Activated CD8-positive, alpha-beta memory T cell treated with anti-CD3 and anti-CD28 coated beads for 36 hours (primary cell): ENCODE data around the gene IFNB1. TPM values are rescaled to one million over a fixed set of nuclear protein-coding genes. Genes with fewer than 3 reads are reported as not detected.

Experiments
- CTCF ChIA-PET: fragments of 350-600 bp; sonication (Branson Sonifier 250); formaldehyde crosslinking; loops from one replicate; lab custom pipeline; 2021; ENCODE audit warnings: antibody characterized with exemption; lab: Charles Lee
- POLR2A ChIA-PET: fragments of 350-600 bp; sonication (Branson Sonifier 250); formaldehyde crosslinking; loops from one replicate; lab custom pipeline; 2021; ENCODE audit warnings: antibody characterized with exemption; lab: Charles Lee
- total RNA-seq, 2 experiments: library from RNA; stranded (reverse); gene quantifications; one replicate each; pipeline ENCODE4 v1.2.3, GENCODE V29; 2021

Gene IFNB1
- under 1 TPM in 1 of 2 experiments, not detected in 1; 0.36 TPM for total RNA-seq

DNA sequence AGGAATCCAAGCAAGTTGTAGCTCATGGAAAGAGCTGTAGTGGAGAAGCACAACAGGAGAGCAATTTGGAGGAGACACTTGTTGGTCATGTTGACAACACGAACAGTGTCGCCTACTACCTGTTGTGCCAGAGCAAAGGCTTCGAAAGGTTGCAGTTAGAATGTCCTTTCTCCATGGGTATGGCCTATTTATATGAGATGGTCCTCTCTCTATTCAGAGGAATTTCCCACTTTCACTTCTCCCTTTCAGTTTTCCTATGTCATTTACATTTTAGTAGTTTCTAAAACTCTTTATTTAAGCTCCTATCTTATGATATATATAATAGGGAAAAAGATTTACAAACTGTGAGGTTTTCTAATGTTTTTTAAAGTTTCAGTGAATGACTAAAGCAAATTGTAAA lies at the start of gene IFNB1:
IFNB1 (minus strand) TSS at position 162 of the 400 bp plus-strand sequence; CDS start at position 89, 73 bp downstream.
- CTCF ChIA-PET = interaction anchor here (1.5 kb wide), 1 partner anchor 32 kb away, joined by 10 read pairs; no protein-coding TSS in a partner anchor
- POLR2A ChIA-PET = no interaction called here

DNA sequence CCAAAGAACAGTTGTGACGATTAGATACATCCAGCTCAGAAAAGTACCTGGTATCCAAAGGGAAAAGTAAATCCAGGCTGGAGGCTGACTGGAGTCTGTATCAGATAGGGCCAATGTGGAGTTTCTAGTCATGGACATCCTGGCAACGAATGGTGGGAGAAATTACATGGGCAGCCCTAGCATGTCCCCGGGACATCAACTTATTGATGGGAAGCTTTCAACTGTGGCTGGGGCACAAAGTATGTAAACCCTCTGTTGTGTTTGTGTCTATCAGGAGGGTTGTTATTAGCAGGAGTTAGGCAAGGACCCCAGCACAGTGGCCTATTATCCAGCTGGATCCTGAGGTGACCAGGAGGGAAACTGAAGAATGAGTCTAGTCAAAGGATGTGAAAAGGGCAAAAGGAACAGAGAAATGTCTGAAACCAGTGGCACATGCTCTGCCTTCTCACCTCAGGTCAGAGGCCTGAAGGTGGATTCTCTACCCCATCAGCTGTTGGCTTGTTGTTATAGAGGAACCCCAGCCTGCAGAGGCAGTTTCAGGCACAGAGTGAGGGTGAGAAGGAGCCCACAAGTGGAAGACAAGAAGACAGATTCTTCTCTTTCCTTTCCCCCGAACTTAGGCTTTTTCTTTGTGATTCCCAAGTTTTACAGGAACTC lies 44.0 kb upstream of the IFNB1 start:
- ChIA-PET POLR2A (no interaction called here), CTCF (interaction anchor here (0.6 kb wide), 1 partner anchor 664 kb away, joined by 5 read pairs; no protein-coding TSS in a partner anchor)

DNA sequence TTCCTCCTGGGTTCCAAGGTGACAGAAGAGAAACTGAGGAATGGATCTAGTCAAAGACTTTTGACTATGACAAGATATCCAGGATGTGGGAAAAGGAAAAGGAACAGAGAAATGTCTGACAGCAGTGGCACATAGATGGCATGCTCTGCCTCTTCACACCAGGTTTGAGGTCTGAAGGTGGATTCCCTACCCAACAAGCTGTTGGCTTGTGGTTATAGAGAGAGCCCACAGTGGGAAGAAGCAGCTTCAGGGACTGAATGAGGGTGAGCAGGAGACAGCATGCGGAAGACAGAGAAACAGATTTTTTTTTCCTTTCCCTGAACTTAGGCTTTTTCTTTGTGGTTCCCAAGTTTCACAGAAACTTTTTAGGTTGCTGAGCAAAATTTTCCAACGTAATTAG lies 43.3 kb upstream of the IFNB1 start:
- CTCF ChIA-PET = no interaction called here
- POLR2A ChIA-PET = no interaction called here

DNA sequence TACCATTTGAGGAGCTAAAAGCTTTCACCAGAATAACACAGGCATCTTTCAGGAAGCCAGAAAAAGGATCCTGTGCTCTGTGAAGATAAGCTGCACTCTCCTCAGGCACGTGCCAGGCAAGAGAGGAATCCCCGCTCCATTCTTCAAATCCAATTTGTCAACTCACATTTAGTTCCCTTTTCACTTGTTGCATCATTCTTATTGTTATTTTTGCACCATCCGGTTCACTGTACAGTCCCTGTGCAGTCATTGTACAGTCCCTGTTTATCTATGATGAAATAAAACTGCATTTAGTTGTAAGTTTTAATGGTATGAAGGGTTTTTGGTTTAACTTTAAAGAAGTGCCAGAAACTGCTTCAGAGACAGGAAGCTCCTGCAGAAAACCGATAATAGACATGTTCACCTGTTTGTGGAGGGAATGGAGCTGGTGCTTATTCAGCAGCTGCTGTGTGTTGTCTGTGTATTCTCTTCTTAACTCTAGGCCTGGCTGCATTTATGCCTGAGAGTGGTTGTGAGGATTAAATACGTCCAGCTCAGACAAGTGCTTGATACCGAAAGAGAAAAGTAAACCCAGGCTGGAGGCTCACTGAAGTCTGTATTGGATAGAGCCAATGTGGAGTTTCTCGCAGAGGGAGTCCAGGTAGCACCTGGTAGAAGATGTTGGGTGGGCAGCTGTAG lies 41.5 kb upstream of the IFNB1 start:
- ChIA-PET CTCF (no interaction called here), POLR2A (no interaction called here)

DNA sequence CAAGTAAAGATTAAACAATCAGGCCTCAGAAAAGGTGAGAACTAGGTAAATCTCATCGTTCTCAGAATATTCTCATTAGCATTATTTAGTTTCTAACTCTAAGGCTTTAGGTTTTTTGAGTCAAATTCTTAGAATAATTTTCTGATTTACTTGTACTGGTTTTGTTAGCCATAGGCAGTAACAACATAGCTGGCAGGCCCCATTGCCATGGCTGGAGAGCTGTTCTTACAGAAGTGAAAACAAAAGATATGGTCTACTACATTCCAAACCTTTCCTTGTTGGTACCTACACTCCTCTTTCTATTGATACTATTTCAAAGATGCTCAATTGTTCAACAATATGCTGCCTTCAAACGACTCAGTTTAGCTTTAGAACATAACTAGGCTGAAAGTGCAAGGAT lies 36.6 kb upstream of the IFNB1 start:
- CTCF ChIA-PET = no interaction called here

DNA sequence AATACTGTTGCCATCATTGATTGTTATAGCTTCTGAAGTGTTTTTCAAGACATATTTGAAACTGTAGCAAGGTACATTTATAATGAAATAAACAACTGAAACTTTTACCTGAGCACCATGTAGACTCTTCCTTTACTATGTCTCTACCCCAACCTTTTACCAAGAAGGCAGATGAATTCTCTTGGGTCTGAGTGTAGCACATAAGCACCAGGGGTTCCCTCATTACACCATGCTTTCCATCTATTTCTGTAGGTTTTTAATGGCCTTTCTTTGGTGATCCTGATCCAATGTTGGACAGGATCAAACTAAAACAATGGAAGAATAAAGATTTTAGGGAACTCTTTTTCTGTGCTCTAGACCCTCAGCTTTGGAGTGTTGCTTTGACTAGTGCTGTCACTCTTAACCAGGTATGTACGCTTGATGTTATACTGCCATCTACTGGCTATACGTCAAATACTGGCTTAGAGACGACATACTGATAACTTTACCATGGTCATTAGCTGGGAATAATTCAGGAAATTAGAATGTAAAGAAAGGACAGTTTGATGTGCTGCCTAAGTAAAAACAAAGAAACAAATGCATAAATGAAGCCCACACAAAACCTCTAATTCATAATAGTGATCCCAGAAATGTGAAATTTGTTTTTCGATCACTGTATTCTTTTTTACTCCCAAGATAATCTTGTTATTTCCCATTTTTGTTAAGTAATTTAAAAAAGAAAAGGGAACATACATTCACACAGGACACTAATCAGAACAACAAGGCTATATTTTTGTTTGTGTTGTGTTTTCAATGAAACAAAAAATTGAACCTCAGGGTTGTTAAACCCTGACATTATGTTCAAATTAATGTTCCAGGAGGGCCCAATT lies 33.2 kb upstream of the IFNB1 start:
- CTCF ChIA-PET = interaction anchor here (1.0 to 2.2 kb wide), 11 partner anchors 9 to 1646 kb away, joined by 3 to 10 read pairs (median 4); partner anchors contain the start of gene HACD4
- POLR2A ChIA-PET = no interaction called here

More for the DNA sequence above, 36.6 kb upstream of the IFNB1 start:
- POLR2A ChIA-PET = no interaction called here

DNA sequence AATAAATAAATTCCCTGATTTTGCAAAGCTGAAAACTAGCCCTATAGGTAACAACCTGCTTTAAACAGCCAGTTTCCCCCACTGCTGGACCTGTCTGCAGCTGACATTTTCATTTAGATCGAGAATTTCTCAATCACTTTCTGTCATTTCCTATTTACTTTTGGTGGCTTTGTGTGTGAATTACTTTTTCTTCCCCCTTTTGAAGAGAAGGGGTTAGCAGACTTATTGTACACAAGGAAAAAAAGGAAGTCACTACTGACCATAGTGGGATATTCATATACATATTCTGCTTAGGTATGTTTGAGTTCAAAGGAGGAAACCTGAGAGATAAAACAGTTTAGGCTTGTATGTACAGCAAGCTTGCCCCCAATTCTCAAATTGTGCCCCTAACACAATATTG lies 27.0 kb upstream of the IFNB1 start:
- CTCF ChIA-PET = interaction anchor here (1.4 kb wide), 1 partner anchor 1640 kb away, joined by 3 read pairs; no protein-coding TSS in a partner anchor
- POLR2A ChIA-PET = no interaction called here

DNA sequence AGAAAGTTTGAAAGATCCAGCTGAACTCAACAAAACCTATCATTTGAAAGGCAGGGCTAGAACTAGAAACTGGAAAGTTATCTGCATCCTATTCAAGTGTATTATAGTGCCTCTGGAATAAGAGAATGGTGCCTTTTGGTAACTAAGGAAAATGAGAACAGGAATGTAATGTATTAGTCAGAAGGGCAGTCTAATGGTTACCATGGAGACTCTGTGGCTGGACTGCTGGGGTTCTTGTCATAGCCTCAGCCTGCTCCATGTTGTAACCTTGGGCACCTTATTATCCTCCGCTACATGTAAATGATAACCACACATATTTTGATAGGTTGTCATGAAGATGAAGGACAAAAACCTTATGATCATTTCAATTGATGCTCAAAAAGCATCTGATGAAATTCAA lies 24.6 kb upstream of the IFNB1 start:
- ChIA-PET CTCF (interaction anchor here (1.7 kb wide), 1 partner anchor 9 kb away, joined by 6 read pairs; no protein-coding TSS in a partner anchor), POLR2A (interaction anchor here (0.6 kb wide), 1 partner anchor 765 kb away, joined by 3 read pairs; no protein-coding TSS in a partner anchor)

DNA sequence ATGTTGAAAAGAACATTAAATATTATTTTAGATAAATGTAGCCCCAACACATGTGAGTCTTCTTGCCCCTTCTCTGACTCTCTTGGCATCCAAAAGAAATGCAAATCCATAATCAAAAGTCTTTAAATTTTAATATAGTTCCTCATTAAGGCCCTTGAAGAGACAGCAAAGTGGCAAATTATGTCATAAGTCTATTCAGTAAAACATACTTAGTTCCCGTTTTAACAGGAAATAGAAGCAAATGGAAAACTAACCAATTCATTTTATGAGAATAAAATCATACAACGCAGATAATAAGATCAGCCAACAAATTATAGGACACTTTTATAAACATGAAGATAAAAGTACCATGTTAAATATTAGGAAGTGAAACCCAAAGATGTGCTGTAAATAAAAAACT lies 20.1 kb upstream of the IFNB1 start:
- ChIA-PET POLR2A (no interaction called here), CTCF (interaction anchor here (0.6 kb wide), 1 partner anchor 66 kb away, joined by 3 read pairs; the partner anchor contains the start of gene HACD4)

DNA sequence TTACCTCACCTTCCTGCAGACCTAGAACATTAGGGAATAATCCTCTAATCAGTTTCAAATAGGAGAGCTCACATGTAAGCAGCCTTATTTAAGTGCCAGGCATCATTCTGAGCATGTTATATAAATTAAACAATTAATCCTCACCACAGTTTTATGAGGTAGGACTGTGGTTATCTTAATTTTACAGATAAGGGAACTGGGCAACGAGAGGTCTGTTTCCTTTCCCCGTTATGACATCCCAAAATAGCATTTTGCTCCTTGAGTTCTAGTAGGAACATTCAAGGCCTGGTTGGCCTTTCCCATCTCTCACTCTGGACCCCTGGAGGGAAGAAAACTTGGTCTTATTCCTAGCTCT lies 19.1 kb upstream of the IFNB1 start:
- POLR2A ChIA-PET = no interaction called here
- CTCF ChIA-PET = interaction anchor here (1.0 kb wide), 1 partner anchor 18 kb away, joined by 3 read pairs; no protein-coding TSS in a partner anchor

DNA sequence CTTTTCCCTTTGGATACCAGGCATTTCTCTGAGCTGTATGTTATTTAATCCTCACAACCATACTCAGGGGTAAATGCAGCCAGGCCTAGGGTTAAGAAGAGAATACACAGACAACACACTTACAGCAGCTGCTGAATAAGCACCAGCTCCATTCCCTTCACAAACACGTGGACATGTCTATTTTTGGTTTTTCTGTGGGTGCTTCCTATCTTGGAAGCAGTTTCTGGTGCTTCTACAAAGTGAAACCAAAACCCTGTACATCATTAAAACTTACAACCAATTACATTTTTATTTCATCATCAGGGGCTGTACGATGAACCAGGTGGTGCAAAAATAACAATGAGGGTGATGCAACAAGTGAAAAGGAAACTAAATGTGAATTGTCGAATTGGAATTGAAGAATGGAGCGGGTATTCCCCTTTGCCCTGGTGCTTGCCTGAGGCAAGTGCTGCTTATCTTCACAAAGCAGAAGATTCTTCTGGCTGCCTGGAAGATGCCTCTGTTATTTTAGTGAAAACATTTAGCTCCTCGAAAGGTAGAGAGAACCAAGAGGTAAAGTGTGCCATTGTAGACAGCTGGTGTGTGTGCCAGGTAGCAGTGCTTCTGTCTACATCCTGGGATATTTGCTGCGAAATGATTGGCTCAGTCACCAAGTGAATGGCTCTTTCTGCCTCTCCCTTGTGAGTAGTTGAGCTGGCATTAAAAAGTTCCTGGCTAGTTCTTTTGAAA lies 18.6 kb upstream of the IFNB1 start:
- CTCF ChIA-PET = interaction anchor here (1.0 kb wide), 1 partner anchor 17 kb away, joined by 3 read pairs; no protein-coding TSS in a partner anchor
- POLR2A ChIA-PET = interaction anchor here (1.0 kb wide), 1 partner anchor 10 kb away, joined by 3 read pairs; no protein-coding TSS in a partner anchor

DNA sequence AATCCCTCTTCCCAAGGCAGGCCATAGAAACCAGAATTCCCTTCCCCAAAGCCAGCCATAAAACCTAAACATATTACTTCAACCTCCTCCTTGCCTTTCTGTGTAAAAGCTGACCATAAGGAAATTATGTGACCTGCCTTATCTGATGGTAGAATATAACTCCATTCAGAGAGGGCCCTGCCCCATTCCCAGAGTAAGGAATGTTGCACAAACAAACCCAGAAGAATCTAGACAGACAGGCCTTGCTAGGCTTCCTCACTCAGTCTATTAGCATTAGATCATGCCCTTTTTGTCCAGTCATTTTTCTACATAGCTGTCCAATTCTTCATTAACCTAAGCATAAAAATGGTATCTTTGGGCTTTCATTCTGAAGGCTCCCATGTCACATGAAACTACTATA lies 17.8 kb upstream of the IFNB1 start:
- ChIA-PET POLR2A (interaction anchor here (1.0 kb wide), 1 partner anchor 9 kb away, joined by 3 read pairs; no protein-coding TSS in a partner anchor), CTCF (no interaction called here)

DNA sequence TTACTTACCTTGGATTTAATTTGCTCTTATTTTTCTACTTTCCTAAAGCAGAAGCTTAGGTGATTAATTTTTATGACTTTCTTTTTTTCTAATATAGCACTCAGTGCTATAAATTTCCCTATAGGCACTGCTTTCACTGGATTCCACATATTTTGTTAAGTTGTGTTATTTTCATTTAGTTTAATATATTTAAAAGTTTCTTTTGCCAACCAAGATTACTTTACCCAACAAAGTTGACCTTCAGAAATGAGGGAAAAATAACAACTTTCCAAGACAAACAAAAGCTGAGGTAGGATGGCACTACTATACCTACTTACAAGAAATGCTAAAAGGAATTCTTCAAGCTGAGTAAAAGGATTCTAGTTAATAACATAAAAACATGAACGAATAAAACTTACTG lies 8.8 kb upstream of the IFNB1 start:
- CTCF ChIA-PET = no interaction called here
- POLR2A ChIA-PET = interaction anchor here (0.8 kb wide), 1 partner anchor 9 kb away, joined by 3 read pairs; no protein-coding TSS in a partner anchor

DNA sequence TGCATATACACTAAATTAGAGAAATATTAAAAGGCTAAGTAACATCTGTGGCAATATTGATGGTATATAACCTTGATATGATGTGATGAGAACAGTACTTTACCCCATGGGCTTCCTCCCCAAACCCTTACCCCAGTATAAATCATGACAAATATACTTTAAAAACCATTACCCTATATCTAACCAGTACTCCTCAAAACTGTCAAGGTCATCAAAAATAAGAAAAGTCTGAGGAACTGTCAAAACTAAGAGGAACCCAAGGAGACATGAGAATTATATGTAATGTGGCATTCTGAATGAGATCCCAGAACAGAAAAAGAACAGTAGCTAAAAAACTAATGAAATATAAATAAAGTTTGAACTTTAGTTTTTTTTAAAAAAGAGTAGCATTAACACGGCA lies 7.3 kb upstream of the IFNB1 start:
- CTCF ChIA-PET = no interaction called here
- POLR2A ChIA-PET = no interaction called here

DNA sequence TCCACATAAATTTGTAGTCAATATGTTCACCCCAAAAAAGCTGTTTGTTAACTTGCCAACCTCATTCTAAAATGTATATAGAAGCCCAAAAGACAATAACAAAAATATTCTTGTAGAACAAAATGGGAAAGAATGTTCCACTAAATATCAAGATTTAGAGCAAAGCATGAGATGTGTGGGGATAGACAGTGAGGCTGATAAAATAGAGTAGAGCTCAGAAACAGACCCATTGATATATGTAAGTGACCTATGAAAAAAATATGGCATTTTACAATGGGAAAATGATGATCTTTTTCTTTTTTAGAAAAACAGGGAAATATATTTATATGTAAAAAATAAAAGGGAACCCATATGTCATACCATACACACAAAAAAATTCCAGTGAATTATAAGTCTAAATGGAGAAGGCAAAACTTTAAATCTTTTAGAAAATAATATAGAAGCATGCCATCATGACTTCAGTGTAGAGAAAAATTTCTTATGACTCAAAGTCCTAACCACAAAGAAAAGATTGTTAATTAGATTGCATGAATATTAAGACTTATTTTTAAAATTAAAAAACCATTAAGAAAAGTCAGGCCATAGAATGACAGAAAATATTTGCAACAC lies 6.6 kb upstream of the IFNB1 start:
- ChIA-PET CTCF (no interaction called here), POLR2A (no interaction called here)

DNA sequence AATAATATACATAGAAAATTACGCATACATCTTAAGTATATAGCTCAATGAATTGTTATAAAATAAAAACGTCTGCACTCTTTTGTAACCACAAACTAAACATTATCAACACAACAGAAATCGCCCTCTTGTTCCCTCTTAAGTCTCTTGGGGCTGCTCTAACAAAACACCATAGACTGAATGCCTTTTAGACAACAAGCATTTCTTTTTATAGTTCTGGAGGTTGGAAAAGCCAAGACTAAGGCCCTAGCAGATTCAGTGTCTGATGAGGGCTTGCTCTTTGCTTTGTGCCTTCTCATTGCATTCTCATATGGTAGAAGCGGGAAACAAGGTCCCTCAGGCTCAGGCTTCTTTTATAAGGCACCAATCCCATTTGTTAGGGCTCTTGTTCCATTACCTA lies 4.9 kb upstream of the IFNB1 start:
- CTCF ChIA-PET = no interaction called here
- POLR2A ChIA-PET = no interaction called here

DNA sequence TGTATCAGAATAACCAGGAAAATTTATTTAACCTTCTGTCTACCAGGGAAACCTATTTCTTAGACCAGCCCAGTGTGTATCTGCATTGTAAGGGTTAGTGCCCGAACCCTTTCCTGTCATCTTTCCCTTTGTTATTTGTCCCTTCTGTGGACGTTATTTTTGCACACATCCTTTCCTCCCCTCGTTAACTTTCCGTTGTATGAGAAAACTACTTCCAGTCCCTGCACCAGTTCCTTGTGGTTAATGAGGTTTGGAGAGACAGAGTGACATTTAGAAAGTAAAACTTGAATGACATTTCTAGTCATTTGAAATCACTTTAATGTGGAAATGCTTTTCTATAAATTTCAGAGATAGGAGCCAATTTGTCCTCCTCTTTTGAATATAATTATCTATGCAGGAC lies 4.3 kb upstream of the IFNB1 start:
- ChIA-PET POLR2A (no interaction called here), CTCF (no interaction called here)

DNA sequence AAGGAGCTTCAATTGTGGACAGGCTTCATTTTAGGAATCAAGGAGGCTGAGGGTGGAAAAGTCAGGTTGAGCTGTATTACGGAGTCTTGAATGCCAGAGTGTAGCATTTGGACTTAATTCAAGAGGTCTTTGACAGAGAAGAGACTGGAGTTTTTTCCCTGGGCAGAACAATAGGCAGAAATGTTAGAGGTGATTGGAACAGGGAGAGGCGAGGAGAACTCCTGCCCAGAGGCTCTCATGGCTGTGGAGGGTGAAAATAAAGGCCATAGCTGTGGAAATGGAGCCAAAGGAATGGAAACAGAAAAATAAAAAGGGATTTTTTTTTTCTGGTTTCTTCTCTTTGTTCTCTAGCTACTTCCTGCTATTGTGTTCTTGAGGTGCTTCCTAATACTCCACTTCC lies 3.7 kb upstream of the IFNB1 start:
- CTCF ChIA-PET = no interaction called here
- POLR2A ChIA-PET = no interaction called here
